Measurements from ENCODE around the gene CRYBG2.

Gene CRYBG2

DNA sequence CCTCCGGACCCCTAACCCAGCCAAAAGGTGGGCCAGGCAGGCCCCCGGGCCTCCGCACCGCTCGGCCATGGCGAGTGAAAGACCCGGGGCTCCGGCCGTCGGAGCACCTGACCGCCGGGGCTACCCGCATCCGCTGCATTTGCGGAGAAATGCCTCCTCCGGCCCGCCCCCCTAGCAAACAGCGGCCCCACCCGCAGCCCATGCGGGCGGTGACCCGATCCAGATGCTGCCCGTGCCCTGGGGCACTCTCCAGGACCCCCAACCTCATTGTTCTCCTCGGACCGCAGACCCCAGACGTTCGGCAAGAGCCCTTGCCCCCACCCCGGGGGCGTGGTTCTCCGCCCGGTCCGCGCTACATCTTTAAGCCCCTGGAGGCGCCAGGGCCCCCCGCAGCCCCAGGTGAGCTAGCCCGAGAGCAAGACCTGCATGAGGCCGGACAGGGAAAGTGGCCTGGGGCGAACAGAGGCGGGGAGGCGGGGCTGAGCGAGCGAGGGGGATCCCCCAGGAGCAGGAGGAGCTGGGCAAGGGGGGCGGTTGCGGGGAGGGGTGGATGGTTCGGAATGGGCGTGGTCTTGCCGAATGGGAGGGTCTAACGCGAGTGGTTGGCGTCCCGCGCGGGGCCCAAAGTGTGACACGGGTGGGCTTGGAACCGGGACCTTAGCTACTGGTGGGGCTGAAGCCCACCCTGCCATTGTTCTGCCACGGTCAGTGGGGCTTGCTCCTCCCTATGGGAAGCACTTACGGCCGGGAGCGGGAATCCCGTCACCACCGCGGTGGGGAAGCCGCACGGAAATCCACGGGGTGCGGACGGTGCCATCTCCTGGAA, 6.3 kb upstream of the CRYBG2 start:
- peak overlapping the region in 1 of 2 donors; percentile 91 for H3K27ac Mint-ChIP-seq
- peaks cover 78% of the 10 kb centered on the region for H3K4me1 Mint-ChIP-seq
- peaks cover 59% of the 10 kb centered on the region for H3K27me3 Mint-ChIP-seq
- DNase-seq (peak in 1 of 2 donors; percentile 35), ATAC-seq (peak; percentile 8)
- H3K4me3 Mint-ChIP-seq = peak overlapping the region; percentile 77 to 92
- no peaks in the 10 kb centered on the region for H3K9me3 Mint-ChIP-seq

DNA sequence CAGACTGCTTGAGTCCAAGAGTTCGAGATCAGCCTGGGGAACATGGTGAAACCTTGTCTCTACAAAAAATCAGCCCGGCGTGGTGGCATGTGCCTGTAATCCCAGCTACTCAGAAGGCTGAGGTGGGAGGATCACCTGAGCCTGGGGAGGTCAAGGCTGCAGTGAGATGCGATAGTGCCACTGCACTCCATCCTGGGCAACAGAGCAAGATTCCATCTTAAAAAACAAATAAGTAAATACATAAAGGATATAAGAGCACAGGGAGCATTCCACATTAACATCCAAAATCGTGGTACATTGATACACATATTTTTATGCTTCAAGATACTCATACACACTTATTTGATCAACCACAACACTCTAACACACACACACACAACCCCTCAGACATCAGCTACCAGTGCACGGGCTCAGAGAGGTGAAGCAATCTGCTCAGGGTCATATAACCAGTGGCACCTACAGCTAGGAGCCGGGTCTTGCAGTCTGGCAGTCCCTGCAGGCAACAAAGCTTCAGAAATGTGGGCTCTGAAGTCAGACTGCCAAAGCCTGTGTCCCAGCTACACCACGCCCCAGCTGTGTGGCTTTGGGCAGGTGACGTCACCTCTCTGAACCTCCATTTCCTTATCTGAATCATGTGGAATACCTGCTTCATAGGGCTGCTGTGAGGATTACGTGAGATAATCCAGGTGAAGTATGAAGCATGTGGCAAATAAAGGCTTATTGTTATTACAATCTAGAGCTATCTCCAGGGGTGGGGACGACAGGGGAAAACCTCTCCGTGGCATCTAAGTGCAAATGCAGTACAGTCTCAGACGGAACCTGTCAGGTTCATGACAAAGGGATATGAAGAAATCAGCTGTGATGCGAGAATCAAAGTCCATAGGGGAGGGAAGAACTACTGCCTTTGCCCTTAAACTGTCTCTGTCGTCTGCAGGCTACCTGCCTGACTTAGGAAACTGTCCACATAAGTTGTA, 4.8 kb upstream of the CRYBG2 start:
- peak overlapping the region; percentile 28 to 92 for H3K4me3 Mint-ChIP-seq
- no peaks in the 10 kb centered on the region for H3K9me3 Mint-ChIP-seq
- ATAC-seq (peak; percentile 75), DNase-seq (peak; percentile 48 to 64)
- H3K4me1 Mint-ChIP-seq = peaks cover 63% of the 10 kb centered on the region
- peaks cover 49% of the 10 kb centered on the region for H3K27me3 Mint-ChIP-seq
- no peak overlapping the region for H3K27ac Mint-ChIP-seq

DNA sequence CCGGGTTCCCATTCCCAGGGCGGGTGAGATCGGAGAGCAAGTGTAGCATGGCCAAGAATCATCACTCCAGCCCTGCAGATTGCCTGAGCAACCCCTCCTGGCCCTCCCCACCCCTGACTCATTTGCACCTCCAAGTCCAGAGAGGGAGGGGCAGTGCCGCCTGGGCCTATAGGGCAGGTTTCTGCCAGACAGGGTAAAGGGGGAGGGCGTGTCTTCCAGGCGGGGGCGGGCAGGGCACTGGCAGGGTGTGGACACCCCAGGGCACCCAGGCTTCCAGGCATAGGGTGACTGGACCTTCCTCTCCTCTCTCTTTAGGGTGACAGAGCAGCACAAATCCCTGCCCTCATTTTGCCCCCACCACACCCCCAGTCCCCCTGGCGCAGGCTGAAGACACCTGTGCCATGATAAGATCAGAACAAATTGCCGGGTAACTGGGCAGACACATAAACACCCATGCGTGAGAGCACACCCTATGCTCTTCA, 3.2 kb upstream of the CRYBG2 start:
- no peak for DNase-seq
- peaks cover 36% of the 10 kb centered on the region for H3K27me3 Mint-ChIP-seq
- ATAC-seq = peak; percentile 6
- no peak overlapping the region for H3K4me3 Mint-ChIP-seq
- H3K4me1 Mint-ChIP-seq = peaks cover 52% of the 10 kb centered on the region
- no peak overlapping the region for H3K27ac Mint-ChIP-seq
- H3K9me3 Mint-ChIP-seq = no peaks in the 10 kb centered on the region

DNA sequence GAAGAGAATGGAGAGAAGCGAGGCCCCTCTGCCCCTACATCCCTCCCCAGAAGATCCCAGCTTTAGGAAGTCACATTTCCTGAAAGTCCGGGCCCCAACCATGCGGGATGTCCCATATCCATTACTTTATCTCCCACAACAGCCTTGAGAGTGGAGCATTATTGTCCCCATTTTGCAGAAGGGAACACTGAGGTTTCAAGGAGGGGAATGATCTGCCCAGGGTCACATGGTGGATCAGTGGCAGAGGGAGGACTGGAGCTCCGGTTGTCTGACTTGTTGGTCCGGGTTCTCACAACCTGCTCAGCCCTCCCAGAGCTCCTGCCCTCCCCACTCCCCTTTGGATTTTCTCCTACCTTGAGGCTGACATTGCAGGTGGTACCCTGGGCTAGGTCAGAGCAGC, 2.2 kb upstream of the CRYBG2 start:
- DNase-seq (no peak), ATAC-seq (no peak)
- H3K4me3 Mint-ChIP-seq = no peak overlapping the region
- H3K4me1 Mint-ChIP-seq = peaks cover 41% of the 10 kb centered on the region
- no peak overlapping the region for H3K27ac Mint-ChIP-seq
- no peaks in the 10 kb centered on the region for H3K9me3 Mint-ChIP-seq
- peaks cover 25% of the 10 kb centered on the region for H3K27me3 Mint-ChIP-seq

DNA sequence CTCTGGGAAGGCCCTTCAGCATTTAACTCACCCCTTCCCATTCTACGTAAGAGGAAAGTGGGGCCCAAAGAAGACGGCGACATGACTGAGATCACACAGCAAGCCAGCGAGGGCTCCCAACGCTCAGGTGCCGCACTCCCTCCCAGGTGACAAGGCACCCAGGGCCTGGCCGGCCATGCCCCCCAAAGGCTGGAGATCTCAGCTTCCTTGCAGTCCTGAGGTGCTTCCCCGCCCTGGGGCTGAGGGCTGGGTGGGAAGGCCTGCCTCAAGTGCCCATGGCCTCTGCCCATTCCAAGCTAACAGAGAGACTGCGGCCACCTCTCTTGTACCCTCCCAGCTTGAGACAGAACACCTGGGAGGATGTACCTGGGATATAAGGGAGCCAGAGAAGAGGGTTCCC, 1.0 kb upstream of the CRYBG2 start:
- no peak for ATAC-seq
- peaks cover 30% of the 10 kb centered on the region for H3K4me1 Mint-ChIP-seq
- no peak overlapping the region for H3K4me3 Mint-ChIP-seq
- DNase-seq = no peak
- H3K27me3 Mint-ChIP-seq = peaks cover 14% of the 10 kb centered on the region
- no peaks in the 10 kb centered on the region for H3K9me3 Mint-ChIP-seq
- no peak overlapping the region for H3K27ac Mint-ChIP-seq

DNA sequence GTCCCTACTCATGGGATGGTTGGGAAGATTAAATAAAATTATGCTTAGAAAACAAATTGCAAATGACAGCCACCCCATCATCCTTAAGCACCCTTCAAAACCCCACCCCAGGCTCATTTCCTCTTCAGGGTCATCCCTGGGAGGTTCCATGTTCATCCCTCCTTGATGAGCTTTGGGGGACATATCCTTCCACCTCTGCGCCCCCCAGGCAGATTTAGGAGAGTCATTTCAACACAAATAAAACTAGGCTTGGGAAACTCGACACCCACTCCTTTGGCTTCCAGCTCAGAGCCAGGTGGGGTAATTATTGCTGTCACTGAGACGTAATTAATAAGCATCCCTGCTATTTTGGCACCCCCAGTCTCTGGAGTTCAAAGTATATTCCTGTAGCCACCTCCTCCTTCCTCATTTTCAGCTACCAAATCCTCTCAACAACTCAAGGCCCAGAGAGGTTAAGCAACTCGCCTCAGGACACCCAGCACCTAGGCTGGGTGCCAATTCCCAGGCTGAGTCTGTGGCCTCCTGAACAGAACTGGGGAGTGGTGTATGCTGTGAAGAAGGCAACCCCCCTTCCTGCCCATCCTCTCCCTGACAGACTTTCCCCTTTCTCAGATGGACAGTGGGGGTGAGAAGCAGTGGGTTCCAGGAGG, 595 bp downstream of the CRYBG2 start:
- H3K4me1 Mint-ChIP-seq = peaks cover 14% of the 10 kb centered on the region
- no peak for ATAC-seq
- no peaks in the 10 kb centered on the region for H3K9me3 Mint-ChIP-seq
- H3K27me3 Mint-ChIP-seq = peaks cover 7% of the 10 kb centered on the region
- DNase-seq = no peak
- peak overlapping the region; percentile 8 to 72 for H3K27ac Mint-ChIP-seq
- no peak overlapping the region for H3K4me3 Mint-ChIP-seq

DNA sequence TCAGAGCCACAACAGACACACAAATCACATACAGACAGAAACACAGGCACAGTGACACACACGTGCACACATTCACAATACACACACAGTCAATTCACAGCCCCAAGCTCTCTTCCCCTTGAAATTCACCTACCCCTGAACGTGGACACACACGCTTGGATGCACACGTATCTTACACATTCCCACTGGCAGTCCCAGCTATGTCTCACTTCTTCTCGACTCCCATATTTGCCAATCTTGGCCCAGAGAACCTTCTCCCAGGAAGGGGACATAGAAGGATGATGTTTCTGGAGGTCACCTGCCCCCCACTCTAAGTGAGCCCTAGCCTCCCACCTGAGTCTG, 1.6 kb downstream of the CRYBG2 start:
- H3K27me3 Mint-ChIP-seq = peaks cover 7% of the 10 kb centered on the region
- no peaks in the 10 kb centered on the region for H3K9me3 Mint-ChIP-seq
- H3K27ac Mint-ChIP-seq = no peak overlapping the region
- no peak for DNase-seq
- peaks cover 5% of the 10 kb centered on the region for H3K4me1 Mint-ChIP-seq
- ATAC-seq = no peak
- H3K4me3 Mint-ChIP-seq = no peak overlapping the region

DNA sequence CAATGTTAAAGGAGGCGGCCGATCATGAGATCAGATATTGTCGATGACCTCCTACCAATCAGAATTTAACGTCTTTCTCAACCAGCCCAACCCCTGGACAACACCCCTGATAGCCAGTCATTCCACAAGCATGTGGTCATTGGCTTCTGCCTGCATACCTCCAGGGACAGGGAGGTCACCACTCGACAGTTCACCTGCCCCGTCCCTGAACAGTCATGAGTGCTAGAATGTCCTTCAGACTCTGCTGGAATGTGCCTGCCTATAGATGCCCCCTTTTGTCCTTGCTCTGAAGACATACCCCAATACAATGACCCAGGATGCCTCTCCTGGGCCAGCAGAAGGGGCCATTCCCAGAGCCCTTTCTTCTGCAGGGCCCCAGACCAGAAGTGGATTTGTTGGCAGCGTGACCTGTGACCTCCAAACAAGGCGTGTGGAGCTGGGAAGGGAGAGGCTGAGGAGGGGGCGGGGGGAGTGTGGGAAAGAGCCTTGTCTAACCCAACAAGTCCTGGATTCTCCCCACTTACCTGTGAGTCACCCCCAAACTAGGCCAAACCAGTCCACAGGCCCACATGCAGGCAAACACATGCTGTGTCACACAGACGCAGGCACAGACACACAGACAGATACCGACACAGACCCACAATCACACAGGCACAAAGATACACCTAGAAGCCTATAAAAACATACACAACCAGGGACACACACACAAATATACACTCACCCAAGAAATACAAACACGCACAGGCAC, 2.2 kb downstream of the CRYBG2 start:
- peaks cover 5% of the 10 kb centered on the region for H3K4me1 Mint-ChIP-seq
- no peak overlapping the region for H3K4me3 Mint-ChIP-seq
- ATAC-seq = no peak
- DNase-seq = no peak
- no peak overlapping the region for H3K27ac Mint-ChIP-seq
- peaks cover 7% of the 10 kb centered on the region for H3K27me3 Mint-ChIP-seq
- no peaks in the 10 kb centered on the region for H3K9me3 Mint-ChIP-seq

DNA sequence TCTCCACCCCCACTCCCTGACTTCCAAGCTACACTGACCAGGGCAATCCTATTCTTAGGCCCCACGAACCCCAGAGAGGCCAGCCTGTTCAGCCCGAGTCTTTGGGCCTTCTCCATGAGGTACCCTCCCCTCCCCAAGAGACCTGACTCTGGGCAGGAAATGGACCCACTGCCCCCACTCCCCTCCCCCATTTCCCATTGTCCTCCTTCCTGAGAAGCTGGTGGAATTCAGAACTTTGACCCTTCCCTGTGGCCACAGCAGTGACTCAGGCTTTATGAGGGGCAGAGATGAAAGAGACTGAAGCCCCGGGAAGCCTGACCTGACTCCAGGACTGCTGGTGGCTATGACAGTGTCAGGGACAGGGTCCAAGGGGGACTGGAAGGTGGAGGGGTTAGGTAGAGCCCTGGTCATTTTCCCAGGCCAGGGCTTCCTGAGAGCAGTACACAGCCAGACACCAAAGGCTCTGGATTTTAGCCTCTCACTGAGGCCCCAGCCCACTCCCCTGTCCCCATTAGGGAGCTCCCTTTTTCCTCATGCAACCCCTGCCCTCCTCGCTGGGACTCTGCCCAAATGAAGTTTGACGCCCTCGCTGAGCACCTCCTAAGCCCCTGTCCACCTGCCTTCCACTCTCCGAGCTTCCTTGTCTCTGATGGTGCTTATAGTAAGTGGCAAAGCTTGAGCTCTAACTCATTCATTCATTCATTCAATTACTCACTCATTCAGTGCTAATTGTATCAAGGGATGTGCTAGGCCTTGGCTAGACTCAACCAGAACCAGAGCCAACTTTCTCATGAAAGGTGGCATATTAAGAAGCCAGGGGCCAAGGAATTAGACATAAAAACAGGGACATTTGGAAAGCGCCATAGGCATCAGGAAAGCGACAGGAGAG, 3.0 kb downstream of the CRYBG2 start:
- DNase-seq (no peak), ATAC-seq (no peak)
- Mint-ChIP-seq H3K4me1 (peaks cover 4% of the 10 kb centered on the region), H3K9me3 (no peaks in the 10 kb centered on the region), H3K4me3 (no peak overlapping the region), H3K27me3 (peaks cover 5% of the 10 kb centered on the region), H3K27ac (no peak overlapping the region)

DNA sequence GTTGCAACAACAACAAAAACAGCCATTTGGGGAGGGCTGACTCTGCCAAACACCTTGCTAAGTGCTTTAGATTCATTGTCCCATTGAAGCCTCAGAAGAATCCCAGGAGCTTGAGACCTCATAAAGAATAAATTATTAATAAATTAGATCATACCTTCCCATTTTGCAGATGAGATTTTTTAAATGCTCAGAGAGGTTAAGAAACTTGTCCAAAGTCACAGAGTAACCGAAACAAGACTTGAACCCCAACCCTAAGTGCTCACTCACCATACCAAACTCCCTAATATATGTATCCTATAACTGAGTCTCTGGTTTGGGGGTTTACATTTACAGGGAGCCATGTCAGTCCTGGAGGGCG, 3.6 kb downstream of the CRYBG2 start:
- no peaks in the 10 kb centered on the region for H3K4me1 Mint-ChIP-seq
- H3K9me3 Mint-ChIP-seq = no peaks in the 10 kb centered on the region
- no peak for DNase-seq
- no peak overlapping the region for H3K27ac Mint-ChIP-seq
- H3K27me3 Mint-ChIP-seq = no peaks in the 10 kb centered on the region
- ATAC-seq = no peak
- H3K4me3 Mint-ChIP-seq = no peak overlapping the region

DNA sequence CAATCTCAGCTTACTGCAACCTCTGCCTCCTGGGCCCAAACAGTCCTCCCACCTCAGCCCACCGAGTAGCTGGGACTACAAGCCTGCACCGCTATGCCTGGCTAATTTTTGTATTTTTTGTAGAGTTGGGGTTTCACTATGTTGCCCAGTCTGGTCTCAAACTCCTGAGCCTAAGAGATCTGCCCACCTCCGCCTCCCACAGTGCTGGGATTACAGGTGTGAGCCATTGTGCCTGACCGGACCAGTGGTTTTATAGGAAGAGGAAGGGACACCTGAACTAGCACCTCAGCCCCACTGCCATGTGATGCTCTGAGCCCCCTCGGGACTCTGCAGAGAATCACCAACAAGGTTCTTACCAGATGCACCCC, 4.1 kb downstream of the CRYBG2 start:
- Mint-ChIP-seq H3K4me3 (no peak overlapping the region), H3K27me3 (no peaks in the 10 kb centered on the region), H3K4me1 (no peaks in the 10 kb centered on the region), H3K27ac (no peak overlapping the region), H3K9me3 (no peaks in the 10 kb centered on the region)
- DNase-seq (no peak), ATAC-seq (no peak)

DNA sequence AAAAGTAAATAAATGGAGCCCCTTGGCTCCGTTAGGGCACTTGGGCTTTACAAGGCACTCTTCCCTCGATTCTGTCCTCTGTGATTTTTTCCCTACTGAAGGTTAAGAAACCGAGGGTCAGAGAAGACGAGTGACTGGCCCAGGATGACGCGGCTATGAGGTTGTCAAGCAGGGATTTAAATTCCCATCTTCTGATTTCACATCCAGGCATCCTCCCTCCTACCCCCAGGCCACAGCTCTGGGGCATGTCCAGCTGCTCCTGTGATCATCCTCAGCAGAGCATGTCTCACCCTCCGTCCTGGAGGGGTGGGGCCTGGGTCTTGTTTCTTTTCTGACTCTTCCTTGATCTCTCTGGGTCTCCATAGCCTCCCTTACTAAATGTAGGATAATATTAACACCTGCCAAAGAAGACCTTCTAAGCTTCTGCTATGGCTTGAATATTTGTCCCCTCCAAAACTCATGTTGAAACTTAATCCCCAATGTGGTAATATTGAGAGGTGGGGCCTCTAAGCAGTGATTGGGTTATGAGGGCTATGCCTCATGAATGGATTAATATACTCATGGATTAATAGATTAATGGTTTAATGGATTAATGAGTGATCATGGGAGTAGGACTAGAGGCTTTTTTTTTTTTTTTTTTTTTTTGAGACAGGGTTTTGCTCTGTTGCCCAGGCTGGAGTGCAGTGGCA, 4.6 kb downstream of the CRYBG2 start:
- Mint-ChIP-seq H3K4me3 (no peak overlapping the region), H3K4me1 (no peaks in the 10 kb centered on the region), H3K9me3 (no peaks in the 10 kb centered on the region), H3K27ac (no peak overlapping the region), H3K27me3 (no peaks in the 10 kb centered on the region)
- DNase-seq (no peak), ATAC-seq (no peak)

DNA sequence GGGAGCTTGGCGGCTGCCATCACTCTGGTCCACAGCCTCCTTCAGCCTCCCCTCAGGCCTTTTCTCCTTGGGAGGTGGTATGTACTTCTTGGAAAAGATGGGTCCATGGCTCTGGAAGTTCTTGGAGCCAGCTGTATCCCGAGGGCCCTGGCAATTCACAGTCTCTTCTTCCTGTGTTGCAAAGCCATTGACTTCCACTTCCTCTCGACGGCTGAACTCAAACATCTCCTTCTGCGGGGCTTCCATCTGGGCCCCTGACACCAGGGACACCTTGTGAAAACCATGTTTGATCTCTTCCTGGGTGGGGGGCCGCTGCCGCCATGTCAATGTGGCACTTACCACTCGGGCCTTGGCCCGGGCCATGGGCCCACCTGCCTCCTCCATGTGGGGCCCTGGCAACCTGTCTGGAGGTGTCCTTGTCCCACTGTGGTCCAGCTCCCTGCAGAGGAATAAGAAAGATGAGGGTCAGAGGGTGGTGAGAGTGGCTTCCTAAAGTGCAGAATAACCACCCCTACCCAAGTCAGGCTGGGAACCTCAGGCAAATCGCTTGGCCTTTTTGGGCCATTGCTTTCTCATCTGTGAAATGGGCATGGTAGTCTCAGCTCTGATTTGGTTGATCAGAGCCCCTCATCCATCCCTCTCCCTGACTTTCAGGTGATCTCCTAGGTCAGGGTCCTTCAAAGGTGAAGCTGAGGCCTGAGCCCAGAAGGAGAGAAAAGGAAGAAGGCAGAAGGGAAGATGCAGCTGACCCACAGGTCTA, 7.5 kb downstream of the CRYBG2 start:
- no peak overlapping the region for H3K4me3 Mint-ChIP-seq
- no peaks in the 10 kb centered on the region for H3K27me3 Mint-ChIP-seq
- DNase-seq (no peak), ATAC-seq (no peak)
- H3K4me1 Mint-ChIP-seq = no peaks in the 10 kb centered on the region
- H3K9me3 Mint-ChIP-seq = no peaks in the 10 kb centered on the region
- no peak overlapping the region for H3K27ac Mint-ChIP-seq

Data from stimulated activated naive CD8-positive, alpha-beta T cell treated with anti-CD3 and anti-CD28 coated beads, Interleukin-15, amount 100 ng/mL, for 72 hours (primary cell).